GM23248 (cell line): ENCODE data around the gene PGBD5. TPM values are rescaled to one million over a fixed set of nuclear protein-coding genes. Genes with fewer than 3 reads are reported as not detected.

Source experiments
- DNase-seq: peaks from one replicate; pipeline ENCODE4 v3.0.0-alpha.2; 2015
- H2AFZ ChIP-seq: fragments of 200-600 bp; sonication (generic); 2 replicates; pipeline ENCODE4 v1.6.1; 2016; ENCODE audit warnings: antibody characterized with exemption
- H3F3A ChIP-seq: fragments of 200-600 bp; sonication (generic); 2 replicates; pipeline ENCODE4 v1.6.1; 2016; ENCODE audit warnings: mild to moderate bottlenecking, antibody characterized with exemption, mixed run types; ENCODE audit not compliant: insufficient read depth
- H3K27ac ChIP-seq: fragments of 200-600 bp; sonication (generic); 2 replicates; pipeline ENCODE4 v1.5.1; 2016; ENCODE audit warnings: mild to moderate bottlenecking
- H3K27me3 ChIP-seq: fragments of 200-600 bp; sonication (generic); replicated peaks from 2 replicates; pipeline ENCODE4 v1.6.1; 2016; ENCODE audit warnings: mild to moderate bottlenecking; ENCODE audit not compliant: insufficient read depth
- H3K36me3 ChIP-seq: fragments of 200-600 bp; sonication (generic); 2 replicates; pipeline ENCODE4 v1.6.1; 2016; ENCODE audit warnings: low read depth, mild to moderate bottlenecking
- H3K4me1 ChIP-seq: fragments of 200-600 bp; sonication (generic); 2 replicates; pipeline ENCODE4 v1.6.1; 2016; ENCODE audit warnings: mild to moderate bottlenecking; ENCODE audit not compliant: insufficient read depth
- H3K4me2 ChIP-seq: fragments of 200-600 bp; sonication (generic); one replicate; pipeline ENCODE4 v1.6.1; 2016; ENCODE audit warnings: mild to moderate bottlenecking; ENCODE audit not compliant: unreplicated experiment
- H3K4me3 ChIP-seq: fragments of 200-600 bp; sonication (generic); 2 replicates; pipeline ENCODE4 v1.5.1; 2016; ENCODE audit warnings: mild to moderate bottlenecking
- H3K79me2 ChIP-seq: fragments of 200-600 bp; sonication (generic); 2 replicates; pipeline ENCODE4 v1.6.1; 2016; ENCODE audit warnings: mild to moderate bottlenecking; ENCODE audit not compliant: insufficient read depth
- H3K9ac ChIP-seq: fragments of 200-600 bp; sonication (generic); 2 replicates; pipeline ENCODE4 v1.6.1; 2016; ENCODE audit warnings: mild to moderate bottlenecking
- H3K9me2 ChIP-seq: fragments of 200-600 bp; sonication (generic); 2 replicates; pipeline ENCODE4 v1.6.1; 2016; ENCODE audit warnings: mixed run types, mild to moderate bottlenecking, moderate library complexity; ENCODE audit not compliant: insufficient read depth
- H3K9me3 ChIP-seq: fragments of 200-600 bp; sonication (generic); one replicate; pipeline ENCODE4 v1.6.1; 2017; ENCODE audit warnings: low read depth
- H4K20me1 ChIP-seq: fragments of 200-600 bp; sonication (generic); 2 replicates; pipeline ENCODE4 v1.6.0; 2016; ENCODE audit not compliant: insufficient read depth
- EZH2 ChIP-seq: fragments of 200-600 bp; sonication (generic); IDR thresholded peaks from 2 replicates; pipeline ENCODE4 v1.6.1; 2018; ENCODE audit warnings: antibody characterized with exemption, mild to moderate bottlenecking; ENCODE audit not compliant: insufficient read depth, poor library complexity, severe bottlenecking
- EZH2phosphoT487 ChIP-seq: fragments of 200-600 bp; sonication (generic); IDR thresholded peaks from 2 replicates; pipeline ENCODE4 v1.6.1; 2018; ENCODE audit warnings: antibody characterized with exemption, moderate library complexity, mild to moderate bottlenecking, low read depth; ENCODE audit not compliant: insufficient read depth
- WGBS, 2 experiments: methylation state at CpG; one replicate each; pipeline ENCODE4 v1.1.6; 2015 to 2017; ENCODE audit warnings: low lambda C conversion rate in 2 of 2, low coverage in 1 of 2; ENCODE audit errors: missing lambda C conversion rate in 2 of 2; 5-methylcytosine and 5-hydroxymethylcytosine counted together
- in situ Hi-C: fragments of 300-500 bp; cut with MboI; formaldehyde crosslinking; loops from 2 replicates; pipeline ENCODE4 v1.15.0; 2020
- polyA plus RNA-seq: library from polyadenylated mRNA; unstranded; fragments of >200 nt; fragmentation: Nextera tagmentation; extraction: Ambion mirVana; gene quantifications from 2 replicates; pipeline ENCODE4 v1.2.1, GENCODE V29; 2016
- total RNA-seq: library from RNA; depleted of rRNA; stranded (reverse); fragments of >200 nt; shearing (Covaris generic); gene quantifications from 2 replicates; pipeline ENCODE4 v1.2.3, GENCODE V29; 2014; rRNA removed

Gene PGBD5
- total and polyA plus RNA-seq, 2 experiments from 2014 or later = 0.23 to 0.32 TPM

DNA sequence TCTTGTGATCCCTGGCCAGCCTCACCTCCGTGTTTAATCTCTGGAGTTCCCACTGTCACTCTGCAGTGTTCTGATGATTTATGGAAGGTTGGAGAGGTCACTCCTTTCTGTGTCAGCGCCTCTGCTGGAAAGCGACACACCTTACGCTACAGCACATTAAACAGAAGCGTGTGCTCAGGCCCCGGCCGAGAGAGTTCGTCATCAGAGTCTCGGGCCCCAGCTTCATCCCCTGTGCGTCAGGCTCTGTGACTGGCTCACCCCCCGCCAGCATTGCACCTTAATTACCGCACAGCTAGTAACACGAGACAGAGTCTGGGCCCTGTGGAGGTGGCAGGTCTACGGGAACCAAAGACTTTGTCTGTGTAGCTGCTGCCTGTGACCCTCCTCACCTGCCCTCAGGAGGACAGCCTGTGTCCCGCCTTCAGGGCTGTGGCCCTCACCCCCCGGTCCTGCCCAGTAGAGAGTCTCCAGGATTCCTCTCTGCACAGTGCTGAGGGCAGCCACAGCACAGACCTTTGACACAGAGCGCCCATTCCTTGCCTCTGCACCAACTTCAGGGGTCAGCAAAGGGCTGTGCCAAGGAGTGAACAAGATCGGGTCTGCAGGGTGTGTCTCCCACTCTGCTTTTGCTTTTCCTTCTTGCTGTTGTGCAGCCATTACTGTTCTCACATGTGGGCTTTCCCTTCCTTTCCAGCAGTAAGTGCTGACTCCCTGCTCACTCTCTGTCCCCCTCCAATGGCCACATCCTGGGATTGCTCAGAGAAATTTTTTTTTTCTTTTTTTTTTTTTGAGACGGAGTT, 157.6 kb downstream of the PGBD5 start:
- Histone ChIP-seq H3K79me2 (no peaks in the 10 kb centered on the region), H4K20me1 (no peaks in the 10 kb centered on the region), H3K9ac (no peak overlapping the region), H3K4me3 (no peak overlapping the region), H3K36me3 (peaks cover 15% of the 10 kb centered on the region; the same call in 1 of the 2 replicates), H3K9me3 (no peaks in the 10 kb centered on the region), H3K27ac (no peak overlapping the region), H3F3A (no peaks in the 10 kb centered on the region), H3K4me2 (no peak overlapping the region), H3K9me2 (no peaks in the 10 kb centered on the region), H3K4me1 (no peaks in the 10 kb centered on the region), H2AFZ (no peak overlapping the region), H3K27me3 (no peaks in the 10 kb centered on the region)
- in situ Hi-C loops = no loop called here
- no peak for TF ChIP-seq EZH2
- TF ChIP-seq EZH2phosphoT487 = no peak
- 71 to 81% methylated on average over 18 to 19 of the region's 19 CpGs for WGBS, 2 experiments
- peak; percentile 85 for DNase-seq

DNA sequence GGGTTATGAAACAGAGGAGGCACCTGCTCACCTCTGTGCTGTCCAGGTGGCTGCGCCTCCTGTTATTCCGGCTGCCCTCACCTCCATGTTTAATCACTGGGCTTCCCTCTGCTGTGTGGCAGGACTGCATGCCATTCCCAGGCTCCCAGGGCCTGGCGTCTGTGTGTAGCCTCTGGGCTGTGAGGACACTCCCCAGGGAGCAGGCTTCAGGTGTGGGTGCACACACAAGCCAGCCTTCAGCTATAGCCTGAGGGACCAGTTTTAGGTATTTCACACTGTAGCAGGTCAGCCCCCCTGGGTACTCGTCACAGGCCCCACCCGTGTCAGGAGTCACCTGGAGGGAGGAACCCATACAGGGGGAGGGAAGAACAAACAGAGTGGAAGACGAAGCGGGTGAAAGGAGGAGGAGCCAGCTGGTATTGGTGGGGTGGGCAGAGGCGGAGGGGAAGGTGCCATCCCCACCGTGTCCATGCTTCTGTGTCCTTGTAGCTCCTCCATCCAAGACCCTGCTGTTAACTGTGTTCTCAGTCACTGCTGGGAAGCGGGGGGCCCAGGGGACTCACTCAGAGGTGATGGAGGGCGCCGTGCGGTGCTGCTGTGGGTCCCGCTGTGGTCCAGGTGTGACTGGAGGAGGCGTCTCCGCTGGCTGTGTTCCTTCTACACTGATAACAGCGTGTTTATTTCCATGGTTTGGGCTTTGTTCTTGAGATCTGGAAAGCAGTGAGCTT, 158.6 kb downstream of the PGBD5 start:
- Histone ChIP-seq H3F3A (no peaks in the 10 kb centered on the region), H2AFZ (no peak overlapping the region), H3K9me2 (no peaks in the 10 kb centered on the region), H3K4me1 (no peaks in the 10 kb centered on the region), H3K9ac (no peak overlapping the region), H3K27me3 (no peaks in the 10 kb centered on the region), H3K4me2 (no peak overlapping the region), H3K4me3 (no peak overlapping the region), H3K27ac (no peak overlapping the region), H4K20me1 (no peaks in the 10 kb centered on the region), H3K9me3 (no peaks in the 10 kb centered on the region), H3K36me3 (peaks cover 15% of the 10 kb centered on the region; the same call in 1 of the 2 replicates), H3K79me2 (no peaks in the 10 kb centered on the region)
- DNase-seq = no peak
- WGBS, 2 experiments = 95 to 96% methylated on average over 17 of the region's 17 CpGs
- in situ Hi-C loops = no loop called here
- no peak for TF ChIP-seq EZH2phosphoT487
- no peak for TF ChIP-seq EZH2

DNA sequence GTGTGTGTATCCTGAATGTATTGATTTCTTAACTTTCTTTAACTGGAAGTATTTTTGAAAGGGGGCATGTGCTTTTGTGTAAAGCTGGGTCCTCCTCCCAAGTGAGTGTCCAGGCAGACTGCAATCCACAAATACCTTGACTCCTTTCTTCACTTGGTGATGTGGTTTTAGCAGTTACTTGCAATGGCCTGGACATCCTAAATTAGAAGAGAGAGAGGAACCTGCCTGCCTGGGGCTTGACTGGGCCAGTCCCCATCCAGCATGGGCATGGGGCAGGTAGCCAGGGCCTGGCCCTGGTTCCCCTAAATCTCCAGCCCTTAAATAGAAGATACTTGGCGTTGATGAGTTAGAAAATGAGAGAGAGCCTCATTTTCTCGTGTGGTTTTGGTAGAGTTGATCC, 159.7 kb downstream of the PGBD5 start:
- Histone ChIP-seq H3K27me3 (no peaks in the 10 kb centered on the region), H3K79me2 (no peaks in the 10 kb centered on the region), H3K4me3 (no peak overlapping the region), H3K27ac (no peak overlapping the region), H2AFZ (no peak overlapping the region), H3F3A (no peaks in the 10 kb centered on the region), H3K9me3 (no peaks in the 10 kb centered on the region), H3K4me1 (no peaks in the 10 kb centered on the region), H3K4me2 (no peak overlapping the region), H3K9ac (no peak overlapping the region), H3K36me3 (peaks cover 15% of the 10 kb centered on the region; the same call in 1 of the 2 replicates), H4K20me1 (no peaks in the 10 kb centered on the region), H3K9me2 (no peaks in the 10 kb centered on the region)
- WGBS, 2 experiments = 57 to 58% methylated on average over 2 of the region's 2 CpGs
- DNase-seq = no peak
- in situ Hi-C loops = no loop called here
- TF ChIP-seq EZH2phosphoT487 (no peak), EZH2 (no peak)

DNA sequence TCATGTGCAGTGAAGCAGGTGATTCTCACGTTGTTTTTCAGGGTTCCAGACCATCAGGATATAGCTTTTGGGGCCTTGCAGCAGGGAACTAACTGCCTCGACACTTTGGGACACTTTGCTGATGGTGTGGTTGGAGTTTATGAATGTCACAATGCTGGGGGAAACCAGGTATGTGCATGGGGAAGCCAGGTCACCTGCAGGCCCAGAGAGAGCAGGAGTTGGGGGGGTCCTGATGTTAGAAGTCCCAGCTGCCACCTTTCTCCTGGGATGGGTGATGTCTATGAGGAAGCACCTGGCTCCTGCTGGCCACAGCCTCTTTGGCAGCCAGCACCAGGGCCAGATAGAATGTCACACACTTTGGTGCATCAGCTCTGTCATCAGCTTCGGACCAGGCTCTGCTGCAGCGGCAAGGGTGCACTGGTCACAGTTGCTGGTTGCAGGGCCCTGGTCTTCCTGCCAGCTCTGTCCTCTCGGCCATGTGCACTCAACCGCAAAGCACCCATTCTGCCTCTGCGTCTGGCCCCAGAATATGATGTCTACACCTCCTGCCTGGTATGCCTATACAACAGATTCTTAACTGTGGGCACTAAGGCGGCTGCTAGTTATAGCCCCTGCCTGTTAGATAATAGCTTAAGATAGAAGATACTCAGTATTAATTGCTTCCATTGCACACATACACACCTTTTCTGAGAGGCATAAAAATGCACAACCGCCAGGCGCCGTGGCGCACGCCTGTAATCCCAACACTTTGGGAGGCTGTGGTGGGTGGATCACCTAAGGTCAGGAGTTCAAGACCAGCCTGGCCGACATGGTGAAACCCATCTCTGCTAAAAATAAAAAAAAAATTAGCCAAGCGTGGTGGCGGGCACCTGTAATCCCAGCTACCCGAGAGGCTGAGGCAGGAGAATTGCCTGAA, 160.7 kb downstream of the PGBD5 start:
- Histone ChIP-seq H3K4me1 (no peaks in the 10 kb centered on the region), H3K9me2 (no peaks in the 10 kb centered on the region), H3K9me3 (no peaks in the 10 kb centered on the region), H4K20me1 (no peaks in the 10 kb centered on the region), H3K9ac (no peak overlapping the region), H3K27me3 (no peaks in the 10 kb centered on the region), H3K27ac (no peak overlapping the region), H3K36me3 (peaks cover 11% of the 10 kb centered on the region; the same call in 1 of the 2 replicates), H3F3A (no peaks in the 10 kb centered on the region), H3K79me2 (no peaks in the 10 kb centered on the region), H3K4me3 (no peak overlapping the region), H2AFZ (no peak overlapping the region), H3K4me2 (no peak overlapping the region)
- in situ Hi-C loops = no loop called here
- no peak for DNase-seq
- no peak for TF ChIP-seq EZH2
- TF ChIP-seq EZH2phosphoT487 = no peak
- WGBS, 2 experiments = 91% methylated on average over 16 to 17 of the region's 17 CpGs

Other genes starting within 250 kb of the PGBD5 start
- 16.4 and 22.6 TPM in 2 replicates for gene COG2, start 216.1 kb upstream of the PGBD5 start, total RNA-seq
- 12.2 and 14.6 TPM in 2 replicates for gene COG2, start 216.1 kb upstream of the PGBD5 start, polyA plus RNA-seq